PC-9 (cell line): ENCODE data around the gene FAM180A. TPM values are rescaled to one million over a fixed set of nuclear protein-coding genes. Genes with fewer than 3 reads are reported as not detected.

Experiments
- BruUV-seq: library from RNA; stranded (reverse); fragments of 400-500 nt; replicated peaks from 2 replicates; lab custom pipeline; 2021; lab: Mats Ljungman, UMichigan
- CTCF ChIA-PET: fragments of 300-600 bp; sonication (Branson Sonifier 250); formaldehyde crosslinking; loops from one replicate; lab custom pipeline; 2022; ENCODE audit warnings: antibody characterized with exemption; lab: Charles Lee
- POLR2A ChIA-PET: fragments of 300-600 bp; sonication (Branson Sonifier 250); formaldehyde crosslinking; loops from one replicate; lab custom pipeline; 2022; ENCODE audit warnings: antibody characterized with exemption; ENCODE audit not compliant: unreplicated experiment; lab: Charles Lee
- DNase-seq, 2 experiments: peaks; one replicate each; pipeline versions ENCODE4 v3.0.0 to v3.0.0-alpha.2; 2015 to 2022; ENCODE audit warnings: mixed read lengths in 1 of 2
- H2AFZ ChIP-seq: fragments of 200-600 bp; sonication (generic); 2 replicates; pipeline ENCODE4 v1.8.1; 2017; ENCODE audit warnings: antibody characterized with exemption
- H3F3A ChIP-seq: fragments of 200-600 bp; sonication (generic); 2 replicates; pipeline ENCODE4 v1.8.1; 2017; ENCODE audit warnings: antibody characterized with exemption, mild to moderate bottlenecking, low read depth; ENCODE audit not compliant: insufficient read depth
- H3K27ac ChIP-seq: fragments of 200-600 bp; sonication (generic); 2 replicates; pipeline ENCODE4 v1.6.1; 2016; ENCODE audit warnings: mixed run types
- H3K27me3 ChIP-seq: fragments of 200-600 bp; sonication (generic); 2 replicates; pipeline ENCODE4 v1.6.1; 2016; ENCODE audit warnings: low read depth, mixed run types; ENCODE audit not compliant: insufficient read depth
- H3K36me3 ChIP-seq: fragments of 200-600 bp; sonication (generic); 2 replicates; pipeline ENCODE4 v1.6.1; 2016; ENCODE audit warnings: low read depth, mixed run types
- H3K4me1 ChIP-seq: fragments of 200-600 bp; sonication (generic); replicated peaks from 2 replicates; pipeline ENCODE4 v1.6.1; 2016; ENCODE audit warnings: mixed run types; ENCODE audit not compliant: insufficient read depth
- H3K4me2 ChIP-seq: fragments of 200-600 bp; sonication (generic); 2 replicates; pipeline ENCODE4 v1.6.1; 2017; ENCODE audit warnings: mixed run types
- H3K4me3 ChIP-seq: fragments of 200-600 bp; sonication (generic); 2 replicates; pipeline ENCODE4 v1.6.1; 2016; ENCODE audit warnings: mixed run types
- H3K79me2 ChIP-seq: fragments of 200-600 bp; sonication (generic); 2 replicates; pipeline ENCODE4 v1.6.1; 2017; ENCODE audit warnings: low read depth, mixed run types
- H3K9me2 ChIP-seq: fragments of 200-600 bp; sonication (generic); 2 replicates; pipeline ENCODE4 v1.8.1; 2017; ENCODE audit warnings: mild to moderate bottlenecking; ENCODE audit not compliant: insufficient read depth
- H3K9me3 ChIP-seq: fragments of 200-600 bp; sonication (generic); 2 replicates; pipeline ENCODE4 v1.8.1; 2016; ENCODE audit warnings: low read depth; ENCODE audit not compliant: insufficient read depth
- H4K20me1 ChIP-seq: fragments of 200-600 bp; sonication (generic); 2 replicates; pipeline ENCODE4 v1.8.1; 2017; ENCODE audit not compliant: insufficient read depth
- CTCF ChIP-seq: fragments of 200-600 bp; sonication (generic); conservative IDR thresholded peaks from 2 replicates; pipeline ENCODE4 v1.6.1; 2017; ENCODE audit warnings: mixed run types, antibody characterized with exemption, mild to moderate bottlenecking, moderate library complexity
- EZH2 ChIP-seq: fragments of 200-600 bp; sonication (generic); IDR thresholded peaks from 2 replicates; pipeline ENCODE4 v1.8.0; 2017; ENCODE audit warnings: antibody characterized with exemption, low read depth
- intact Hi-C: fragments of 100-400 bp; cut with micrococcal nuclease; formaldehyde crosslinking; loops from one replicate; pipeline ENCODE4 v1.10.0; 2022; ENCODE audit not compliant: unreplicated experiment
- total RNA-seq: library from RNA; stranded (reverse); gene quantifications from 2 replicates; pipeline ENCODE4 v1.2.3, GENCODE V29; 2021

The FAM180A gene
- total RNA-seq, 1 experiment from 2014 or later: not detected

- Histone ChIP-seq H4K20me1 (no peaks in the 10 kb centered on the region), H3K9me2 (no peaks in the 10 kb centered on the region), H3K79me2 (no peaks in the 10 kb centered on the region), H3K4me1 (peaks cover 7% of the 10 kb centered on the region), H3K27ac (no peak within 1 kb of the TSS), H3K36me3 (no peaks in the 10 kb centered on the region), H3K4me3 (no peak within 1 kb of the TSS), H3F3A (no peaks in the 10 kb centered on the region), H3K27me3 (no peaks in the 10 kb centered on the region), H3K4me2 (no peak within 1 kb of the TSS), H2AFZ (no peak within 1 kb of the TSS), H3K9me3 (no peaks in the 10 kb centered on the region)
- no TSS peak for BruUV-seq
- intact Hi-C loops: no loop called here
- ChIA-PET CTCF (no interaction called here), POLR2A (no interaction called here)
- no peak for DNase-seq
- no peak for TF ChIP-seq EZH2
- TF ChIP-seq CTCF: no peak
Observed at GRCh38 chr7:135728136-135728669, 20.4 kb downstream of the FAM180A start, which contains the start of gene SLC13A4. Gene SLC13A4 (minus strand): TSS chr7:135728186. CDS start chr7:135727496, 690 bp downstream.

- H3K4me2 ChIP-seq: no peak overlapping the region
- H3K27me3 ChIP-seq: no peaks in the 10 kb centered on the region
- no peaks in the 10 kb centered on the region for H4K20me1 ChIP-seq
- no peaks in the 10 kb centered on the region for H3K9me3 ChIP-seq
- CTCF ChIA-PET: no interaction called here
- no peak for TF ChIP-seq CTCF
- no peak for TF ChIP-seq EZH2
- no peak overlapping the region for H3K27ac ChIP-seq
- H3K79me2 ChIP-seq: no peaks in the 10 kb centered on the region
- no peak overlapping the region for H2AFZ ChIP-seq
- H3K9me2 ChIP-seq: no peaks in the 10 kb centered on the region
- no TSS peak for BruUV-seq
- H3F3A ChIP-seq: no peaks in the 10 kb centered on the region
- intact Hi-C loops: no loop called here
- no peaks in the 10 kb centered on the region for H3K36me3 ChIP-seq
- DNase-seq: no peak
- POLR2A ChIA-PET: no interaction called here
- no peak overlapping the region for H3K4me3 ChIP-seq
- H3K4me1 ChIP-seq: peaks cover 7% of the 10 kb centered on the region
Observed at GRCh38 chr7:135726911-135727673, 21.5 kb downstream of the FAM180A start.

- peak overlapping the region; percentile 18; the same call in 1 of the 2 replicates for H3K4me2 ChIP-seq
- H3K9me3 ChIP-seq: no peaks in the 10 kb centered on the region
- no peaks in the 10 kb centered on the region for H3K27me3 ChIP-seq
- H2AFZ ChIP-seq: no peak overlapping the region
- peaks cover 7% of the 10 kb centered on the region for H3K4me1 ChIP-seq
- no peaks in the 10 kb centered on the region for H4K20me1 ChIP-seq
- BruUV-seq: no TSS peak
- no peaks in the 10 kb centered on the region for H3K36me3 ChIP-seq
- TF ChIP-seq EZH2 (no peak), CTCF (no peak)
- H3K79me2 ChIP-seq: no peaks in the 10 kb centered on the region
- ChIA-PET CTCF (no interaction called here), POLR2A (no interaction called here)
- H3K4me3 ChIP-seq: no peak overlapping the region
- H3K9me2 ChIP-seq: no peaks in the 10 kb centered on the region
- no peak for DNase-seq
- intact Hi-C loops: no loop called here
- H3F3A ChIP-seq: no peaks in the 10 kb centered on the region
- H3K27ac ChIP-seq: no peak overlapping the region
Observed at GRCh38 chr7:135726276-135726788, 22.3 kb downstream of the FAM180A start.
